ENCODE measurements around the gene METTL16.
"Not testable (repeated sequence)": the region's sequence is repeated elsewhere in the genome, so short reads cannot be mapped to it uniquely, and the experiment has no call there.

METTL16 gene

GRCh38 chr17:2487306-2487705 lies 24.4 kb downstream of the METTL16 start:
- TF ChIP-seq CTCF (IDR thresholded peaks at IDR 0.05; ENCODE audit: low read depth, low read length), result no peak
- no peak for DNase-seq (ENCODE audit: extremely low read depth, low read depth)

- DNase-seq (ENCODE audit: extremely low read depth, low read depth), result not testable (repeated sequence)
These were observed 25.0 kb downstream of the METTL16 start for GRCh38 chr17:2486709-2487108.

GRCh38 chr17:2485970-2486369 lies 25.7 kb downstream of the METTL16 start:
- TF ChIP-seq CTCF (IDR thresholded peaks at IDR 0.05; ENCODE audit: low read depth, low read length), result no peak
- no peak for DNase-seq (ENCODE audit: extremely low read depth, low read depth)

- DNase-seq (ENCODE audit: extremely low read depth, low read depth), result no peak
- no peak for TF ChIP-seq CTCF (IDR thresholded peaks at IDR 0.05; ENCODE audit: low read depth, low read length)
These were observed 26.1 kb downstream of the METTL16 start for GRCh38 chr17:2485543-2485942.

- no peak for TF ChIP-seq CTCF (IDR thresholded peaks at IDR 0.05; ENCODE audit: low read depth, low read length)
- no peak for DNase-seq (ENCODE audit: extremely low read depth, low read depth)
These were observed 26.8 kb downstream of the METTL16 start for GRCh38 chr17:2484876-2485275.

GRCh38 chr17:2483084-2483483 lies 28.6 kb downstream of the METTL16 start:
- DNase-seq (ENCODE audit: extremely low read depth, low read depth), result no peak

GRCh38 chr17:2482218-2482617 lies 29.5 kb downstream of the METTL16 start:
- TF ChIP-seq CTCF (IDR thresholded peaks at IDR 0.05; ENCODE audit: low read depth, low read length), result no peak
- DNase-seq (ENCODE audit: extremely low read depth, low read depth), result no peak

More at GRCh38 chr17:2483084-2483483, 28.6 kb downstream of the METTL16 start:
- no peak for TF ChIP-seq CTCF (IDR thresholded peaks at IDR 0.05; ENCODE audit: low read depth, low read length)

GRCh38 chr17:2481760-2482159 lies 29.9 kb downstream of the METTL16 start:
- TF ChIP-seq CTCF (IDR thresholded peaks at IDR 0.05; ENCODE audit: low read depth, low read length), result no peak
- DNase-seq (ENCODE audit: extremely low read depth, low read depth), result no peak

Data from AG09319 (cell line).